Lower leg skin (tissue), 3 donors: Measurements from ENCODE around the gene CDK16.

Source experiments
- CTCF ChIP-seq, 3 donors: fragments of 450-650 bp; IDR thresholded peaks; one replicate each; pipeline ENCODE4 v1.5.1; 2016; ENCODE audit warnings: antibody characterized with exemption in 3 of 3, mild to moderate bottlenecking in 3 of 3, moderate library complexity in 2 of 3
- POLR2A ChIP-seq, 2 donors: fragments of 450-650 bp; IDR thresholded peaks; one replicate each; pipeline ENCODE4 v1.6.1; 2016 to 2017; ENCODE audit warnings: antibody characterized with exemption in 2 of 2, mild to moderate bottlenecking in 1 of 2, moderate library complexity in 1 of 2

- TF ChIP-seq CTCF (IDR thresholded peaks at IDR 0.05) (no peak), POLR2A (IDR thresholded peaks at IDR 0.05) (no peak)
Observed at GRCh38 chrX:47194194-47194787, 24.2 kb upstream of the CDK16 start.
